Measurements from ENCODE around the gene TBC1D13. TPM values are rescaled to one million over a fixed set of nuclear protein-coding genes. Genes with fewer than 3 reads are reported as not detected.
A peak's percentile ranks its signal among the peaks of the same experiment; 100 is the strongest.

TBC1D13 gene
- polyA plus RNA-seq, 4 donors, result 32.6 to 40.0 (median 35.8) TPM

DNA sequence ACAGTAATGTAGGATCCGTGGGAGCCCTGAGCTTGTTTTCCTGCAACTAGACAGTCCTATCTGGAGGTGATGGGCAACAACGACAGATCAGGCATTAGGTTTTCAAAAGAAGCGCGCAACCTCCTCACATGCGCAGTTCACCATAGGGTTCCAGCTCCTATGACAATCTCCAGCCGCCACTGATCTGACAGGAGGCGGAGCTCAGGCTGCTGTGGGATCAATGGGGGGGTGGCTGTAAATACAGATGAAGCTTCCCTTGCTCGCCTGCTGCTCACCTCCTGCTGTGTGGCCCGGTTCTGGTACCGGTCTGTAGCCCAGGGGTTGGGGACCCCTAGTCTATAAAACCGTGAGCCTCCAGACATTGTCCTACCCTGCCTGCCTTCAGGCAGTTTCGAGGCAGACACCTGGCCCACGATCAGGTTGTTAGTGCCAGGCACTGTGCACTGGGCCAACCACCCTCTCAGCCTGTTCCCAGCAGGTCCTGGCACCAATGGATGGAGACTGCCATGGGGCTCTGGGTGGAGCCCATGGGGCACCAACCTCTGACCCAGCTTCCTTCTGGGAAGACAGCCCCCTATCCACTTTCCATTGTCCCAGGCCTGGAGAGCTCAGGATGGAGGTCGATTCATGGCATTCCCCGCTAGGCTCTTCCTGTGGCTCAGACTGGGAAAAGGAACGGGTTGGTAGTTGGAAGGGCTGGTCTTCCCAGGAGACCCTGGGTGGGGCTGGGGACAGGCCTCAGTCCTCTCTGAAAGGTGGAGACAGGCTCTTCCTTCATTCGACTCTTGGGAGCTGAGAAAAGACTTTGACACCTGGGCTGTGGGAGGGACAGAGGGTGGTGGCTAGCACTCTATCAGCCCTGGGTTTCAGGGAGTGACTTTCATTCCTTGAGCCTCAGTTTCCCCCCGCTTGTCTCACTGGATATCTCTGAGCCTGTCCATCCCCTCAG, 32.9 kb downstream of the TBC1D13 start:
- no peak for DNase-seq (ENCODE audit: low read depth in 4 of 4, low spot score in 3 of 4)

DNA sequence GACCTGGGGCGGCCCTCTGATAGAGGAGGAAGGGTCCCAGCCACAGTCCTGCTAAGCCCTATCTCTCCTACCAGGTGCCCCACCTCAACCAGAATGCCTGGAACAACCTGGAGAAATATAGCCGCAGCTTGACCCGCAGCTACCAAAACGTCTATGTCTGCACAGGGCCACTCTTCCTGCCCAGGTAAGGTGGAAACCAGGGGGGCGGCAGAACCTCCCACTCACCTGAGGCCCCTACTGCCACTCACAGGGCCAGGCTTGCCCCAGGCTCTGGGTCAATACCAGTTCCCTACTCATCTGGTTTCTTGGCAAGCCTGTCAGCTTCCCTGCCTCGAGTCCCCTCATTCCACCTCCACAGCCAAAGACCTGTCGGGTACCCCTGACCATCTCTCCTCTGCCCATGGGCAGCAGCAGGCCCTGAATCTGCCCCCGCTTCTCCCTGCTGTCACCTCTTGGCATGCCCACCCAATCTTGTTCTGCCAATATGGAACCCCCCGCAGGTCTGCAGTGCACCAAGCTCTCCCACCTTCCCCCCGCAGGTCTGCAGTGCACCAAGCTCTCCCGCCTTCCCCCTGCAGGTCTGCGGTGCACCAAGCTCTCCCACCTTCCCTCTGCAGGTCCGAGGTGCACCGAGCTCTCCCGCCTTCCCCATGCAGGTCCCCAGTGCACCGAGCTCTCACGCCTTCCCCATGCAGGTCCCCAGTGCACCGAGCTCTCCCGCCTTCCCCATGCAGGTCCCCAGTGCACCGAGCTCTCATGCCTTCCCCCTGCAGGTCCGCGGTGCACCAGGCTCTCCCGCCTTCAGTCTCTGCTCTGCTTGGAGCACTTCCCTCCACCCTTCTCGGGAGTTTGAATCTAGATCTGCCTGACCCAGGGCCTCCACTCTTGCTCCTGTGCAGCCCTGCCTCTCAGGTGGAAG, 33.9 kb downstream of the TBC1D13 start:
- DNase-seq (ENCODE audit: low read depth in 4 of 4, low spot score in 3 of 4), result no peak

DNA sequence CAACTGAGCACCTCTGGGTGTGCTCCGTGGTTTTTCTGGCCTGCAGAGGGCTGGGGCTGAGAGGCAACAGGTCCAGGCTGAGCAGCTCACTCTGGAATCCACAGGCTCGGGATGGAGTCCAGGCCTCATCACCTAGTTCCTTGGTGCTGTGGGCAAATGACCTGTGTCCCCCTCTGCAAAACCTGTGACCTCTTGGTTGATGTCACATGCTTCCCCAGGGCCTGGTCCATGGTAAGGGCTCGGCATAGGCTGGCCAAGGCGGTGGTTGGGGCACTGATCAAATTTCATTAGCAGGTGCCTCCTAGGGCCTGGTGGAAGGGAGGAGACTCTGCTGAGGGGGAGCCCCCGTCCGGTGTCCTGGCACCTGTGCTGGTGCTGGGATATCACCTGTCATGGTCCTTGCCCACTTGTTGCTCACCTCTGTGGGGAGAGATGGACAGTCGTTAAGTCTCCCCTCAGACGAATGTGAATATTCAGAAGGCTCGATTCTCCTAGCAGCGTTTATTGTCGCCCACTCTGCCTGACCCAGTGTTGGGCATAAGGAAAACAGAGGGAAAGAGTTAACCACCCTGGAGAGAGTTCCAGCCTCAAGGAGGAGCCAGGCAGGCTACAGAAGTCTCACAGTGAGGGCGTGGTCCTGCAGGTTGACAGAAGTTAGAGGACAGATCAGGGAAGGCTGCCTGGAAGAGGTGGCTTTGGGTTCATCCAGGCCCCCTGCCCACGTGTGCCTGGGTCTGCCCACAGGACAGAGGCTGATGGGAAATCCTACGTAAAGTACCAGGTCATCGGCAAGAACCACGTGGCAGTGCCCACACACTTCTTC, 34.7 kb downstream of the TBC1D13 start:
- no peak for DNase-seq (ENCODE audit: low read depth in 4 of 4, low spot score in 3 of 4)

DNA sequence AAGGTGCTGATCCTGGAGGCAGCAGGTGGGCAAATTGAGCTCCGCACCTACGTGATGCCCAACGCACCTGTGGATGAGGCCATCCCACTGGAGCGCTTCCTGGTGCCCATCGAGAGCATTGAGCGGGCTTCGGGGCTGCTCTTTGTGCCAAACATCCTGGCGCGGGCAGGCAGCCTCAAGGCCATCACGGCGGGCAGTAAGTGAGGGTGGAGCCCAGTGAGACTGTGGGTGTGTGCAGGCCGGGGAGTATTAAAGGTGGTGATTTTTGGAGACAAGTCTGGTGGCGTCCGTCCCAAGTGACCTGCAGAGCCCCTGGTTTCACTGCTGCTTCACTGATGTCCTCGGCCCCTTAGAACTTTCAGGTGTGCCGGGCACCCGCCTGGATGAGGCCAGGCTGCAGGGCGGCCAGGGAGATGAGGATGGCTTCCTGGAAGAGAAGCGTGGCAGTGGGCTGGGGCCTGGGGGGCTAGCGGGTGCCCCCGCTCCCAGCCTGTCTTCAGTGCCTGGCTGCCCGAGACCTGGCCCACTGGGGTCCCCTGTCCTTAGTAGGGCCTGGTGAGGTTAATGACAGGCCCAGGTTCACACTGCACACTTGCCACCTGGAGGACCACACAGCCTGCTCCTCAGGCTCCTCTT, 35.5 kb downstream of the TBC1D13 start:
- no peak for DNase-seq (ENCODE audit: low read depth in 4 of 4, low spot score in 3 of 4)

DNA sequence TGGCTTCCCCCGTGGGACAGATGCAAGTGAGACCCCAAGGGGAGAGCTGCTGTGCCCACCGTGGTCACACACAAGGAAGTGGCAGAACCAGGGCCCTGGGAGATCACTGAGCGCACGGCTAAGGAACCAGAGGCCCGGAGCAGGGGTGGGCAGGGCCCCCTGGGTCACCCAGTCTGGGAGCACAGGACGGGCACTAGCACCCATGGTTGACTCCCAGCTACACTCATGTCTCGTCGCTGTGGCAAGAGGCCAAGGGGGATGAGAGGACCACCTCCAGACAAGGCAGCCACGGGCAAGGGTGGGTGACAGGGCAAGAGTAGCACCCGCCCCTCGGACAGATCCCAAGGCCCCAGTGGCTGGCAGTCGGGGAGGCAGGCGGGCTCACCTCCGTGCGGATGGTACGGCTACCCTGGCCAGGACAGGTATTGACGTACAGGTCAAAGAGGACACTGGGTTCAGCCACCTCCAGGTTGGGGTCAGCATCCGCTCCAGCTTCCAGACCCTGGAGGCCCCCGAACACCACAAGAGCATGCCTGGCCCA, 36.4 kb downstream of the TBC1D13 start:
- DNase-seq (ENCODE audit: low read depth in 4 of 4, low spot score in 3 of 4), result no peak

DNA sequence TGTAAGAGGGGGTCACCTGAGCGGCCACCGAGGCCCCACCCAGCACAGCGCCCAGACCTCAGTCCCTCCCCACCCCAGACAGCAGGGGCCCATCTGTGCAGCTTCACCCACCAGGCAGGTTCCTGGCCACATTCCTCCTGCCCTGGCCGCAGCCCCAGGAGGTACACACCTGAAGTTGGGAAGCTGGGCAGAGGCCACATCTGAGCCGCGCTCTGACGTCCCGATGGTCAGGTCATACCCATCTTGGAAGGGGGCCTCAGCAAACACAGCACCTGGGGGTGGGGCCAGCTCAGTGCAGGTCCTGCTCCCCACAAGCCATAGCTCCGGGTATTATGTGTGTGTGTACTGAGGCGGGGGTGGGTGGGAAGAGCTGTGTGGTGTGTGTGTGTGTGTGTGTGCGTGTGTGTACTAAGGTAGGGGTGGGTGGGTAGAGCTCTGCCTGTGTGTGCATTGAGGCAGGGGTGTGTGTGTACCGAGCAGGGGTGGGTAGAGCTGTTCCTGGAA, 36.9 kb downstream of the TBC1D13 start:
- no peak for DNase-seq (ENCODE audit: low read depth in 4 of 4, low spot score in 3 of 4)

DNA sequence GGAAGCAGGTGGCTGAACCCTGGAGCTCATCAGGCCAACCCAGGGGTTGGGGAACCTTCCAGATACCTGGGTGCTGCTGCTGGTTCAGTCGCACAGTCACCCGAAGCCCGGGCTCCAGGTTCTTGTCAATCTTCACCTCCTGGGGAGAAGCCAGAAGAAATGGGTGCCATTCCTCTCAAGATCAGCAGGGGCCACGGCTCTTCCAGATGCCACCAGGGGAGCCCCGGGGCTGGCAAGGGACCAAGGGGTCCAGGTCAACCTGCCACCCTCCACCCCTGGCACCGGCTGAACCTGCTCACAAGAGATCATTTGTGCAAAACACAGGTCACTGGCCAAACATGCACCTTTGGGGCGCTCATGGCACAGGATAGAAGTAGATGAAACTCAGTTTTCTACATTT, 37.9 kb downstream of the TBC1D13 start:
- DNase-seq (ENCODE audit: low read depth in 4 of 4, low spot score in 3 of 4), result no peak

DNA sequence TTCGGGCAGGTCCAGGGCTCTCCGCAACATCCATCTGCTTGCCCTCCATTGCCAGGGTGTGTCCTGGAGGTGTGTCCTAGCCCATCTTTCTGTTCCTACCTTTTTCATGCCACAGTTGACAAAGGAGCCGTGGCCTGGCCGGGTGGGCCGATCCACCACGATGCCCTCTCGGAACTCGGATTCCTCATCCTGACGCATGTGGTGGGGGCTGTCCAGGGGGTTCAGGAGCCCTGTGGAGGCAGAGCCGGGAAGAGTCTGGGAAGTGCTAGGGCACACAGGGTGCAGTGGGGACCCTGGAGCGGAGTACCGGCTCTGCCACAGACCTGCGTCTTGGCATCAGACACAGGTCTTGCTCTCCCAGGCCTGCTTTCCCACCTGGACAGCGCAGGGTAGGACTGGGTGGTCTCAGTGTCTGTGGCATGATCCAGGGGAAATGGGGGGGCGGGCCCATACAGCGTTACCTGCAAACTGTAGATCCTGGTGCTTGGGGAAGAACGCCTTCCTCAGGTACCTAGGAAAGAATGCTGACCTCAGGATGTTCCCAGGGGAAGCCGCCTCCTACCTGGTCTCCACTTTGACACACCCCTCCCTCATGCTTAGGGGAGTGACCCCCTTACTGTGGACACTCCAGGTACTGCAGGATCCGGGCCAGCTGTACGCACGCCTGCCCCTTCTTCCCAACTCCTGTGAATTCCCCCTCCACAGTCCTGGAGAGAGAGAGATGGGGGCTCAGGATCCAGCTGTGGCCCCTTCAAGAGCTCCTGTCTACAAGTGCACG, 39.1 kb downstream of the TBC1D13 start:
- DNase-seq (ENCODE audit: low read depth in 4 of 4, low spot score in 3 of 4), result no peak

DNA sequence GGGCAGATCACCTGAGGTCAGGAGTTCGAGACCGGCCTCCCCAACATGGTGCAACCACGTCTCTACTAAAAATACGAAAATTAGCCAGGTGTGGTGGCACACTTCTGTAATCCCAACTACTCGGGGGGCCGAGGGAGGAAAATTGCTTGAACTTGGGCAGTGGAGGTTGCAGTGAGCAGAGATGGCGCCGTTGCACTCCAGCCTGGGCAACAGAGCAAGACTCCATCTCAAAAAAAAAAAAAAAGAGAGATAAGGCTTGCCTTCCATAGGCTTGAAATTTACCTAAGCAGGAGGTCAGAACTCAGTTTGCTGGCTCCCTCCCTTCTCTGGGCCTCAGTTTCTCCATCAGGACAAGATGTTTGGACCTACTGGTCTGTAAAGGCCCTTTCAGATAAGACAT, 41.2 kb downstream of the TBC1D13 start:
- no peak for DNase-seq (ENCODE audit: low read depth in 4 of 4, low spot score in 3 of 4)

DNA sequence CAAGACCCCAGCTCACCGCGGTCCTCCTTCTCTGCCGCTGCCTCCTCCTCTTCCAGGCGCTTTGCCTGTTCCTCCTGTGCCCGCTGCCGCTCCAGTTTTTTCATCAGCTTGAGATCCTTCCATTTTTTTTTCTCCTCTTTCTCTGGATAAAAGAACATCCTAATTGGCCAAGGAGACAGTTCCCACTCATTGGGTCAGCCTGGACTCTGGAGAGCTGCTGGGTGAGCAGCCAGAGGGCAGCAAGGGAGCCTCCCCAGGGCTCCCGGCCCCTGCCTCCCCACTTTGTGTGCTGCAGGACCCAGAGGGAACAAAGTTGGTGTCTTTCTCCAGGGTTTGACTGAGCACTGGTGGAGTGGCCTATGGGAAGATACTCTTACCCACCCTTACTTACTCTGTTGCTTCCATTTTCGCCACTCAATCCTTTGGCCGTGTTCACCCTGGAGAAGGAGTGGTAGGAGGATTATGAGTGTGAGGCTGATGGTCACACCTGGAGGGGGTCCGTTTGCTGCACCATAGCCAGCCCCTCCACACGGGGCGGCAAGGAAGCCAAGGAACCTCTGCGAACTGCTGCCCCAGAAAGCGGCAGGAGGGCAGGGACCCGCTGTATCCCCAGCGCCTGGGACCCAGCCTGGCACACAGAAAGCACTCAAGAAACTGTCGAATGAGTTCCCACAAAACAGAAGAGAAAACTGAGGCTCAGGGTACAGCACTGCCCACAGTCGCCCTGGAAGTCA, 41.8 kb downstream of the TBC1D13 start:
- no peak for DNase-seq (ENCODE audit: low read depth in 4 of 4, low spot score in 3 of 4)

DNA sequence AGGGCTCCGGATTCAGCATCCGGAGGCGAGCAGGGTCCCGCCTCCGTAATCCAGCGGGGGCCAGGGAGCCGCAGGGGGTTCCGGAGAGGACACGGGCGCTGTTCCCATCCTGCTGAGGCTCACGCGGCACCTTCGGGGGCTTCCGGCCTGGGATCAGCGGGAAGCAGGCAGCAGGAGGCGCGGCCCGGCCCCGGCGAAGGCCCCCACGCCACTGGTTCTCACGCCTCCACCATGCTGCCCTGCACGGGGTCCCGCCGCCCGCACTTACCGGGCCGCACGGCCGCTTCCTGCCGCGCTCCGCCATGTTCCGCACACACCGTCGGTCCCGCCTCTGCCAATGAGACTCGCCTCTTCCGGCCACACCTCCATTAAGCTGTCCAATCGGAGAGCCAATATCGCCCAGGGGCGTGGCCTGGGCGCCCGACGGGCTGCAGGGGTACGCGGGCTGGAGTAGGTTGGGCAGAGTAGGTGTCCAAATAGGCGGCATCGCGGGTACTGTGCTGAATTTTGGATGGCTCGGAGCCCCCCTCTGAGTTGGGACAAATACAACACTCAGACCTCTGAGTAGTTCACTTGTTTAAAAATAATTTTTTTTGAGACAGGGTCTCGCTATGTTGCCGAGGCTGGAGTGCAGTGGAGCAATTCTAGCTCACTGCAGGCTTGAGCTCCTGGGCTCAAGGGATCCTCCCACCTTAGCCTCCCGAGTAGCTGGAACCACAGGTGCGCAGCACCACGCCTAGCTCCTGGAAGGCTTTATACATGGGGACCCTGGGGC, 42.6 kb downstream of the TBC1D13 start, which contains the start of gene SPOUT1:
SPOUT1 (minus strand) TSS at position 318 of the 775 bp plus-strand sequence; CDS start at position 304, 14 bp downstream.
- peak; percentile 80 to 87 (median 82) for DNase-seq (ENCODE audit: low read depth in 4 of 4, low spot score in 3 of 4)

DNA sequence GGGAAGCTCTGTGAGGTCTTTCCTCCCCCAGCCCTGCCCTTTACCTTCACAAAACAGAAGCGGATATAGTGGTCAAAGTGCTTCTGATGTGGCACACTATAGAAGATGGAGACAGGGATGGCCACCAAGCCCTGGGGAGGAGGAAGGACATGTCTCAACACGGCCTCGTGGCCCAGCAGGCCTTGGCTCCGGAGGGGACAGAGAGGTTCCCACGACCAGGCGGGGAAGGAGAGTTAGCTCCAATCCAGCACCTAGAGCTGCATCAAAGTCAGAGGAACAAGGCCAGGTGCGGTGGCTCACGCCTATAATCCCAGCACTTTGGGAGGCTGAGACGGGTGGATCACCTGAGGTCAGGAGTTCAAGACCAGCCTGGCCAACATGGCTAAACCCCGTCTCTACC, 46.6 kb downstream of the TBC1D13 start:
- no peak for DNase-seq (ENCODE audit: low read depth in 4 of 4, low spot score in 3 of 4)

DNA sequence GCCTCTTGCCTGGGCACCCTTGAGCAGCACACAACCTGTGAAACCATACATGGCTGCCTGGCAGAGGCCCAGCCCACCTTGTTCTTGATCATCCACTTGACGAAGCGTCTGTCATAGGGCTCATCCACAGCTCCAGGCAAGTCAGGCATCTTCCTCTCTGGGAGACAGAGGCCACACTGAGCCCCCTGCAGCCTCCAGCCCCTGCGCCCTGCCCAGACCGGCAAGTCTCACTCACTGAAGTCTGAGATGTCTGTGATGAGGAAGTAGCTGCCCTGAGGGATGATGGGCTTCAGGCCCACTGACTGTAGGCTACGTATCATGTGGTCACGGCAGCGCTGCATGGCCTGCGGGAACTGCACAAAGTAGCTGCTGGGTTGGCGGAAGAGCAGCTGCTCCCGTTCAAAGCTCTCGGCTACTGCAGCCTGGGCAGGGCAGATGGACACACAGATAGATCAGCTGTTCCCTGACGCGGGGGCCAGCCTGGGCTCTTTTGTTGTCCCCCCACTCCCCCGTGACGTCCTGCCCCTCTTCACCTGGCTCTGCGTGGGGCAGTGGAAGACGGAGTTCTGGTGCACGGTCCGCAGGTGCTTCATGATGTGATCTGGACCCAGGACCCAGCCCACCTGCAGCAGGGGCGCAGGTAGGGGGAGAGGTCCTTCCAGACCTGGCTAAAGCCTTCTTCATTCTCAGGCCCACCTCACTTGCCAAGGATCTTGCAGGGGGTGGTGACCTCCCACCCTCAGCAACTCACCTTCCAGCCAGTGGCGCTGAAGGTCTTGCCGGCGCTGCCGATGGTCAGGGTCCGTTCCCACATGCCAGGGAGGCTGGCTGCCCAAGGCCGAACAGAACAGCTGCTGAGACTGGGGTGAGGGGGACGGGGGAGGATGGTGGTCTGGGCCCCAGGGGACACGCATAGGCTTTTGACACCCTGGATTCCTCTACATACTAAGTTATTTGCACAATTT, 48.5 kb downstream of the TBC1D13 start:
- DNase-seq (ENCODE audit: low read depth in 4 of 4, low spot score in 3 of 4), result no peak

DNA sequence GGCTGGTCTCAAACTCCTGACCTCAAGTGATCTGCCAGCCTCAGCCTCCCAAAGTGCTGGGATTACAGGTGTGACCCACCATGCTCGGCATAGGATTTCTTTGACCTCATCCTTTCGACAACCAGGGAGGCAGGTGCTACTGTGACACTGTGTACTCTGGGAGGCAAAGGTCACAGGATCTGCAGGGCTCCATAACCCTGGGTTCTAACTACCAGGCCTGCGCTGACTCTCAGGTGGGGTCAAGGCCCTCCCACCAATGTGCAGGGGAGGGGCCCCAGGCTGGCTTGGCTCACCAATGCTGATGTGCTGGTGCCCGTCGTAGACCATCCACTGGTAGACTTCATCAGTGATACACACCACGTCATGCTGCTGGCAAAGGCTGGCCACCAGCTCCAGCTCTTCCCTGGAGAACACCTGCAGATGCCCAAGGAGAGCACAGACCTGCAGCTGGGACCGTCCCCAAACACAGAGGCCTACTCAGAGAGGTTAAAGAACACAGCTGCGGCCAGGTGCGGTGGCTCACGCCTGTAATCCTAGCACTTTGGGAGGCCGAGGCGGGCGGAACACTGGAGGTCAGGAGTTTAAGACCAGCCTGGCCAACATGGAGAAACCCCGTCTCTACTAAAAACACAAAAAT, 49.6 kb downstream of the TBC1D13 start:
- no peak for DNase-seq (ENCODE audit: low read depth in 4 of 4, low spot score in 3 of 4)

DNA sequence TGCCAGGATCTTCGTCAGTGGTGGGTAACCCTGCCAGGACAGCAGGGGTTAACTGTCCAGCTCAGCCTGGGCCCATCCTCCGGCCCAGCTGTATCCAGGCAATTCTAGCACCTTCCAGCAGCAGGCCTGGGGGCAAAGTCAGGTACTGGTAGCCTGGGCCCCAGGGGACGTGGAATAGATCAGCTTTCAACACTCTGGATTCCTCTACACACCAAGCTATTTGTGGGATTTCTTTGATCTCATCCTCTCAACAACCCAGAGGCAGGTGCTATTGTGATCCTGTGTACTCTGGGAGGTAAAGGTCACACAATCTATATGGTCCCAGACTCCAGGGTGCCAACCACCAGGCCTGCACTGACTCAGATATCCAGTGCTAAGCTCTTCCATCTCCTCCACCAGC, 51.3 kb downstream of the TBC1D13 start:
- no peak for DNase-seq (ENCODE audit: low read depth in 4 of 4, low spot score in 3 of 4)

DNA sequence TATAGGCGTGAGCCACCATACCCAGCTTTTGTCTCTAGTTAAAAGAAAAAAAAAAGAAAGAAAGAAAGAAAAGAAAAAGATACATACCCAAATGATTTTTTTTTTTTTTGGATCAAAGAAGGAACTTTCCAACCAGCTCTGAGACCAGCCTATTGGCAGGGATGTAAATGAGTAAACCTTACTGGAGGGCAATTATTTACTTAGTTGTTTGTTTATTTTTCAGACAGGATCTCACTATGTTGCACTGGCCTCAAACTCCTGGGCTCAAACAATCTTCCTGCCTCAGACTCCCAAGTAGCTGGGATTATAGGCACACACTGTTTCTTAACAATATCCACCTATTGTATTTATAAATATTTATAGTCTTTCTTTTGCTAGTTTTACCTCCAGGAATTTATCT, 53.5 kb downstream of the TBC1D13 start:
- no peak for DNase-seq (ENCODE audit: low read depth in 4 of 4, low spot score in 3 of 4)
